ENCODE measurements around the gene CST9.

DNA sequence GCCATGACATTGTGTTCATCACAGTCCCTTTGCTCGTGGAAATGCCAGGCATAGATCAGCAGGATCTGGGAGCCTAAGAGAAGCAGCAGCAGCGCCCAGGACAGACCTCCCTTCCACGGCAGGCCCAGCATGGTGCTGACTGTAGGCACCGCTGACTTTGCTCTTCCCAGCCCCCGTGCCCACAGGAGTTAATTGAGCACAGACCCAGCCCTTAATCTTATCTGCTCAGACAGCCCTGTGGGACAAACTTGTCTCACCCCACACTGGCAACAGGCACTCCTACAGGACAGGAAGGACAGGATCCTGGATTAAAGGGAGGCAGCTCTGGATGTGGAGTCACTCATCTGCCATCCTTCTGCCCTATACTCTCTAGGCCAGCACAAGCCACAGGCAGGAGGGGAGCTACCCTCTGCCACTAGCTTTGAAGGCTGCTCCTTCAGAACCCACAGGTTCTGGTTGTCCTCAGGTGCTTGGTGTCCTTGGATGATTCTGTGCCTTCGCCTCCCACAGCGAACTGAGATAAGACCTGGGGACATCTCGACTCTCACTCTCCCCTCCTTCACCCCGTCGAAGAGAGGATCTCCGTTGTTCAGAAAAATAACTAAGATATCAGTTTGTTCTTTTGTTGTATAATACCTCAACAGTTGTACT is 37.3 kb downstream of the CST9 start, which contains the start of gene CST9L:
- TF ChIP-seq, protein P1, sequence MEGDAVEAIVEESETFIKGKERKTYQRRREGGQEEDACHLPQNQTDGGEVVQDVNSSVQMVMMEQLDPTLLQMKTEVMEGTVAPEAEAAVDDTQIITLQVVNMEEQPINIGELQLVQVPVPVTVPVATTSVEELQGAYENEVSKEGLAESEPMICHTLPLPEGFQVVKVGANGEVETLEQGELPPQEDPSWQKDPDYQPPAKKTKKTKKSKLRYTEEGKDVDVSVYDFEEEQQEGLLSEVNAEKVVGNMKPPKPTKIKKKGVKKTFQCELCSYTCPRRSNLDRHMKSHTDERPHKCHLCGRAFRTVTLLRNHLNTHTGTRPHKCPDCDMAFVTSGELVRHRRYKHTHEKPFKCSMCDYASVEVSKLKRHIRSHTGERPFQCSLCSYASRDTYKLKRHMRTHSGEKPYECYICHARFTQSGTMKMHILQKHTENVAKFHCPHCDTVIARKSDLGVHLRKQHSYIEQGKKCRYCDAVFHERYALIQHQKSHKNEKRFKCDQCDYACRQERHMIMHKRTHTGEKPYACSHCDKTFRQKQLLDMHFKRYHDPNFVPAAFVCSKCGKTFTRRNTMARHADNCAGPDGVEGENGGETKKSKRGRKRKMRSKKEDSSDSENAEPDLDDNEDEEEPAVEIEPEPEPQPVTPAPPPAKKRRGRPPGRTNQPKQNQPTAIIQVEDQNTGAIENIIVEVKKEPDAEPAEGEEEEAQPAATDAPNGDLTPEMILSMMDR (IDR thresholded peaks at IDR 0.05; ENCODE audit: low read depth, low read length, poor library complexity, severe bottlenecking) = no peak
- no peak for TF ChIP-seq EZH2phosphoT487 (IDR thresholded peaks at IDR 0.05; ENCODE audit: borderline replicate concordance, low read length)

Data from DOHH2 (cell line).